ENCODE data around the gene TATDN2.

The TATDN2 gene

GRCh38 chr3:10319804-10320203 lies 71.5 kb downstream of the TATDN2 start:
- DNase-seq (ENCODE audit: low read depth) = no peak

- no peak for DNase-seq (ENCODE audit: low read depth)
Observed at GRCh38 chr3:10320320-10320677, 72.0 kb downstream of the TATDN2 start.

GRCh38 chr3:10321630-10322351 lies 73.5 kb downstream of the TATDN2 start:
- no peak for DNase-seq (ENCODE audit: low read depth)

GRCh38 chr3:10322352-10322710 lies 74.1 kb downstream of the TATDN2 start:
- DNase-seq (ENCODE audit: low read depth) = no peak

- no peak for DNase-seq (ENCODE audit: low read depth)
Observed at GRCh38 chr3:10327592-10327991, 79.3 kb downstream of the TATDN2 start.

GRCh38 chr3:10328460-10329071 lies 80.3 kb downstream of the TATDN2 start:
- DNase-seq (ENCODE audit: low read depth) = no peak

- DNase-seq (ENCODE audit: low read depth) = no peak
Observed at GRCh38 chr3:10329495-10330015, 81.3 kb downstream of the TATDN2 start.

GRCh38 chr3:10330319-10330718 lies 82.1 kb downstream of the TATDN2 start:
- DNase-seq (ENCODE audit: low read depth) = no peak

Data from stimulated activated CD8-positive, alpha-beta memory T cell treated with anti-CD3 and anti-CD28 coated beads, Interleukin-12 subunit alpha, Interleukin-12 subunit beta, amount 100 ng/mL, for 1 hour (primary cell).